K562 (cell line): Measurements from ENCODE around the gene SBK3. TPM values are rescaled to one million over a fixed set of nuclear protein-coding genes. Genes with fewer than 3 reads are reported as not detected.

Experiments
- ATAC-seq: fragments of 200-7000 bp; cut with Tn5 transposase; 3 replicates; pipeline ENCODE4 v1.9.1; 2020; ENCODE audit warnings: moderate library complexity
- BruUV-seq: library from RNA; stranded (reverse); fragments of 400-500 nt; replicated peaks from 2 replicates; lab custom pipeline; 2021; lab: Mats Ljungman, UMichigan
- CTCF ChIA-PET: fragments of 300-600 bp; formaldehyde crosslinking; extraction: SDS; loops from one replicate; lab custom pipeline; 2021; ENCODE audit warnings: low intra/inter-chr PET ratio; lab: Yijun Ruan, JAX
- POLR2A ChIA-PET: fragments of 300-600, 350-650 bp; sonication (Branson Sonifier 250); formaldehyde crosslinking; extraction: SDS; loops from one replicate; lab custom pipeline; 2021; ENCODE audit warnings: antibody characterized with exemption, inconsistent platforms; lab: Yijun Ruan, JAX
- DNase-seq, 4 experiments: peaks; one replicate each; pipeline versions ENCODE4 v3.0.0 to v3.0.0-alpha.2; 2011 to 2018; ENCODE audit warnings: low spot score in 3 of 4, mixed read lengths in 3 of 4; ENCODE audit errors: extremely low read depth in 1 of 4
- FAIRE-seq: peaks from 2 replicates; lab custom pipeline; 2011; peaks lifted over from hg19 to GRCh38; lab: Jason Lieb, UNC
- H2AFZ ChIP-seq: 2 replicates; pipeline ENCODE4 v1.6.0; 2011; ENCODE audit warnings: low read depth, low read length, control low read depth, inconsistent platforms
- H3K27ac ChIP-seq: fragments of 200-600 bp; 3 replicates; pipeline ENCODE4 v1.8.0; 2011; ENCODE audit warnings: low read depth, mild to moderate bottlenecking, control low read depth, inconsistent platforms, low read length, moderate library complexity, mixed read lengths; ENCODE audit errors: extremely low read depth
- H3K27me3 ChIP-seq, 2 experiments: fragments of 300-600 bp in 1 of 2; 2 replicates in 1 of 2; 3 replicates in 1 of 2; pipeline versions ENCODE4 v1.6.0 to v1.8.0; 2011; ENCODE audit warnings: inconsistent platforms in 2 of 2, low read length in 2 of 2, mild to moderate bottlenecking in 1 of 2, mixed read lengths in 1 of 2, moderate library complexity in 1 of 2; ENCODE audit not compliant: control insufficient read depth in 2 of 2, insufficient read depth in 2 of 2
- H3K36me3 ChIP-seq: fragments of 300-600 bp; 3 replicates; pipeline ENCODE4 v1.8.0; 2011; ENCODE audit warnings: mild to moderate bottlenecking, low read length, inconsistent platforms; ENCODE audit not compliant: control insufficient read depth, insufficient read depth
- H3K4me1 ChIP-seq, 2 experiments: fragments of 200-600 bp in 1 of 2; replicated peaks in 1 of 2; 2 replicates in 1 of 2; 3 replicates in 1 of 2; pipeline versions ENCODE4 v1.5.1 to v1.8.0; 2011; ENCODE audit warnings: inconsistent platforms in 2 of 2, low read length in 2 of 2, mild to moderate bottlenecking in 1 of 2, mixed read lengths in 1 of 2, moderate library complexity in 1 of 2; ENCODE audit not compliant: control insufficient read depth in 2 of 2, insufficient read depth in 2 of 2
- H3K4me2 ChIP-seq: 2 replicates; pipeline ENCODE4 v1.6.1; 2011; ENCODE audit warnings: low read length, control low read depth, inconsistent platforms, mixed read lengths; ENCODE audit not compliant: insufficient read depth
- H3K4me3 ChIP-seq: fragments of 200-600 bp; sonication (generic), shearing (Covaris generic); 2 replicates; pipeline ENCODE4 v1.5.1; 2016; ENCODE audit warnings: control low read depth, inconsistent platforms
- H3K79me2 ChIP-seq: fragments of 200-600 bp; 3 replicates; pipeline ENCODE4 v1.8.0; 2011; ENCODE audit warnings: low read length, inconsistent platforms; ENCODE audit not compliant: control insufficient read depth, insufficient read depth
- H3K9ac ChIP-seq, 2 experiments: 2 replicates each; pipeline versions ENCODE4 v1.6.0 to v1.6.1; 2011; ENCODE audit warnings: low read depth in 2 of 2, low read length in 2 of 2, control low read depth in 1 of 2, inconsistent platforms in 1 of 2, mild to moderate bottlenecking in 1 of 2, mixed read lengths in 1 of 2; ENCODE audit not compliant: insufficient read depth in 1 of 2
- H3K9me1 ChIP-seq: one replicate; pipeline ENCODE4 v1.6.0; 2011; ENCODE audit warnings: inconsistent platforms, mild to moderate bottlenecking, low read length, moderate library complexity; ENCODE audit not compliant: control insufficient read depth, insufficient read depth
- H3K9me3 ChIP-seq: replicated peaks from 2 replicates; pipeline ENCODE4 v1.5.1; 2011; ENCODE audit warnings: low read depth, low read length, inconsistent platforms; ENCODE audit not compliant: control insufficient read depth, insufficient read depth
- H4K20me1 ChIP-seq: replicated peaks from 2 replicates; pipeline ENCODE4 v1.6.1; 2011; ENCODE audit warnings: low read length, inconsistent platforms, mixed read lengths; ENCODE audit not compliant: control insufficient read depth, insufficient read depth
- ATF7 ChIP-seq: fragments of 450-650 bp; IDR thresholded peaks from 2 replicates; pipeline ENCODE4 v1.7.1; 2014; ENCODE audit warnings: mild to moderate bottlenecking, moderate library complexity
- MCM5 ChIP-seq: fragments of 450-650 bp; IDR thresholded peaks from 2 replicates; pipeline ENCODE4 v1.6.1; 2016; ENCODE audit warnings: low read depth
- MEIS2 ChIP-seq: fragments of 450-650 bp; IDR thresholded peaks from 2 replicates; pipeline ENCODE4 v1.6.1; 2014; ENCODE audit warnings: mild to moderate bottlenecking; ENCODE audit not compliant: partially characterized antibody
- NR4A1 ChIP-seq, 2 experiments: fragments of 250-450 bp in 1 of 2; fragments of 450-650 bp in 1 of 2; sonication (Bioruptor Pico) in 1 of 2; IDR thresholded peaks; 2 replicates each; pipeline versions ENCODE4 v1.4.0 to v1.6.1; 2016 to 2020; ENCODE audit warnings: mild to moderate bottlenecking in 2 of 2, missing compliant biosample characterization in 1 of 2, missing genetic modification characterization in 1 of 2, moderate library complexity in 1 of 2
- NRF1 ChIP-seq, 2 experiments: fragments of 450-650 bp; IDR thresholded peaks in 1 of 2; conservative IDR thresholded peaks in 1 of 2; 2 replicates each; pipeline ENCODE4 v1.6.1; 2014; ENCODE audit warnings: mild to moderate bottlenecking in 2 of 2
- PHB ChIP-seq: fragments of 250-450 bp; sonication (Bioruptor Pico); IDR thresholded peaks from 2 replicates; pipeline ENCODE4 v1.5.0; 2021
- SMAD4 ChIP-seq: fragments of 250-450 bp; sonication (Bioruptor Pico); conservative IDR thresholded peaks from 2 replicates; pipeline ENCODE4 v1.8.0; 2021; ENCODE audit warnings: inconsistent platforms, mild to moderate bottlenecking, moderate library complexity
- TBP ChIP-seq: optimal IDR thresholded peaks from 2 replicates; pipeline ENCODE3; 2011; ENCODE audit warnings: low read depth, low read length, improper control_type of control experiment
- TFAP4 ChIP-seq: sonication (generic); formaldehyde crosslinking; IDR thresholded peaks from 2 replicates; pipeline ENCODE4 v1.8.0; 2022; ENCODE audit warnings: missing genetic modification reagents, mild to moderate bottlenecking, moderate library complexity, borderline replicate concordance
- ZBTB8A ChIP-seq: fragments of 450-650 bp; IDR thresholded peaks from 2 replicates; pipeline ENCODE4 v1.6.1; 2018; ENCODE audit warnings: mild to moderate bottlenecking, moderate library complexity; ENCODE audit not compliant: partially characterized antibody
- ZNF121 ChIP-seq: sonication (generic); formaldehyde crosslinking; conservative IDR thresholded peaks from 2 replicates; pipeline ENCODE4 v1.8.0; 2022; ENCODE audit warnings: missing genetic modification reagents
- ZNF764 ChIP-seq: fragments of 250-450 bp; sonication (Bioruptor Pico); IDR thresholded peaks from 2 replicates; pipeline ENCODE4 v1.4.0; 2020; ENCODE audit warnings: low read depth, mild to moderate bottlenecking, moderate library complexity
- WGBS: fragments of 100-300 bp; shearing (Covaris generic); methylation state at CpG from one replicate; pipeline ENCODE4 v1.1.6; 2016; ENCODE audit warnings: low coverage, mixed read lengths; ENCODE audit not compliant: insufficient coverage; ENCODE audit errors: missing lambda C conversion rate; 5-methylcytosine and 5-hydroxymethylcytosine counted together
- in situ Hi-C: fragments of 300-500 bp; cut with MboI; formaldehyde crosslinking; loops from 4 replicates; pipeline ENCODE4 v1.15.0; 2018; ENCODE audit warnings: inconsistent platforms, mixed read lengths
- intact Hi-C: fragments of 100-400 bp; cut with micrococcal nuclease; formaldehyde crosslinking; loops from 2 replicates; pipeline ENCODE4 v1.14.2; 2022
- polyA plus RNA-seq, 8 experiments: library from polyadenylated mRNA; depleted of rRNA in 4 of 8; stranded (reverse) in 5 of 8; unstranded in 3 of 8; fragments of >200 nt; fragmentation: Nextera tagmentation in 2 of 8; fragmentation: Illumina TruSeq in 1 of 8; extraction: Ambion mirVana in 2 of 8; extraction: Trizol in 1 of 8; gene quantifications; 2 replicates each; pipeline versions ENCODE4 v1.2.1 to v1.2.3, GENCODE V29; 2011 to 2014; ENCODE audit warnings: inconsistent platforms in 1 of 8, missing spikeins in 1 of 8
- total RNA-seq, 7 experiments: library from RNA; depleted of rRNA in 6 of 7; stranded (reverse); fragments of >200 nt in 6 of 7; fragmentation: Illumina TruSeq in 2 of 7; extraction: Trizol in 2 of 7; gene quantifications; 2 replicates each; pipeline versions ENCODE4 v1.2.1 to v1.2.3, GENCODE V29; 2011 to 2021; ENCODE audit warnings: low replicate concordance in 1 of 7

Gene SBK3
- total and polyA plus RNA-seq, 9 of the 15 experiments (the other 6 are each of a cell fraction or from before 2014, with no cell fraction given) = 0.11 to 0.43 (median 0.13) TPM; not detected in 6

GRCh38 chr19:55588738-55589137 is 43.4 kb upstream of the SBK3 start:
- Histone ChIP-seq H3K27ac (no peak overlapping the region), H3K79me2 (no peaks in the 10 kb centered on the region), H3K4me2 (no peak overlapping the region), H3K9me3 (no peaks in the 10 kb centered on the region)
- POLR2A ChIA-PET = interaction anchor here (0.6 to 3.1 kb wide), 3 partner anchors 10 to 361 kb away, joined by 3 to 22 read pairs (median 3); partner anchors contain the start of genes FIZ1 and ZNF524
- no TSS peak for BruUV-seq
- TF ChIP-seq PHB (CRISPR knock-in tag) (no peak), ZNF121 (peak; percentile 19; the same call in 1 of the 2 replicates)
- TF ChIP-seq, all 486 proteins: peak for 1
- CTCF ChIA-PET = no interaction called here
- intact Hi-C loops = no loop called here
- Histone ChIP-seq H3K4me3 (no peak overlapping the region), H3K9me1 (no peaks in the 10 kb centered on the region), H4K20me1 (0 out of 2 replicates have a peak, but pooled peaks cover 6% of the 10 kb centered on the region), H3K4me1 (peaks cover 10 to 40% of the 10 kb centered on the region in 2 experiments; a peak in 3 of 5 replicates), H2AFZ (no peak overlapping the region), H3K9ac (no peak overlapping the region), H3K36me3 (peaks cover 12% of the 10 kb centered on the region; the same call in 2 of the 3 replicates), H3K27me3 (peaks cover 8 to 12% of the 10 kb centered on the region in 2 experiments; a peak in 4 of 5 replicates)
- WGBS = 62% methylated on average over 7 of the region's 8 CpGs
- in situ Hi-C loops = no loop called here
- no peak for FAIRE-seq
- no peak for ATAC-seq
- no peak for DNase-seq

- Histone ChIP-seq H3K4me3 (peak overlapping the region; percentile 23; the same call in 1 of the 2 replicates), H3K9me1 (no peaks in the 10 kb centered on the region), H3K9me3 (no peaks in the 10 kb centered on the region), H3K9ac (peak overlapping the region in 1 of 2 experiments; percentile 70; a peak in 2 of 4 replicates), H3K27ac (no peak overlapping the region), H3K4me2 (peak overlapping the region; percentile 79), H4K20me1 (0 out of 2 replicates have a peak, but pooled peaks cover 6% of the 10 kb centered on the region), H2AFZ (peak overlapping the region; percentile 82), H3K36me3 (peaks cover 4% of the 10 kb centered on the region; the same call in 2 of the 3 replicates), H3K79me2 (no peaks in the 10 kb centered on the region), H3K4me1 (peaks cover 11 to 37% of the 10 kb centered on the region in 2 experiments; a peak in 3 of 5 replicates), H3K27me3 (peaks cover 8 to 12% of the 10 kb centered on the region in 2 experiments; a peak in 4 of 5 replicates)
- ATAC-seq = peak; percentile 97
- DNase-seq = peak; percentile 96 to 98 (median 98)
- 2% methylated on average over 33 of the region's 40 CpGs for WGBS
- no TSS peak for BruUV-seq
- in situ Hi-C loops (no loop called here), intact Hi-C loops (no loop called here)
- ChIA-PET CTCF (no interaction called here), POLR2A (interaction anchor here (0.6 to 3.1 kb wide), 7 partner anchors 11 to 806 kb away, joined by 3 to 22 read pairs (median 3); partner anchors contain the start of genes FIZ1 and ZNF524)
- peak; percentile 99 for FAIRE-seq
- no peak for TF ChIP-seq MCM5
- TF ChIP-seq NR4A1 (CRISPR knock-in tag; IDR thresholded peaks at IDR 0.05) = no peak
- TF ChIP-seq NR4A1 (tag; IDR thresholded peaks at IDR 0.05) = no peak
- peak; percentile 92 to 93 for TF ChIP-seq NRF1 (conservative IDR thresholded peaks at IDR 0.05 in 1 of 2, IDR thresholded peaks at IDR 0.05 in 1 of 2)
- no peak for TF ChIP-seq ZBTB8A
- TF ChIP-seq ZNF764 (CRISPR knock-in tag) = no peak
- peak; percentile 56; the same call in 1 of the 2 replicates for TF ChIP-seq TFAP4
- peak; percentile 54 for TF ChIP-seq MEIS2
- TF ChIP-seq TBP = peak; percentile 46
- peak; percentile 28; the same call in 1 of the 2 replicates for TF ChIP-seq ATF7
- no peak for TF ChIP-seq SMAD4 (CRISPR knock-in tag)
Measured at GRCh38 chr19:55586976-55587668, 41.8 kb upstream of the SBK3 start.
